GM12801 (cell line): Measurements from ENCODE around the gene ME1.

ENCODE experiments used
- TF ChIP-seq, protein P1 (sequence below): IDR thresholded peaks from one replicate; pipeline ENCODE4 v1.5.1; 2011; ENCODE audit warnings: control low read depth; ENCODE audit not compliant: insufficient read length; ENCODE audit errors: extremely low read depth

The ME1 gene

DNA sequence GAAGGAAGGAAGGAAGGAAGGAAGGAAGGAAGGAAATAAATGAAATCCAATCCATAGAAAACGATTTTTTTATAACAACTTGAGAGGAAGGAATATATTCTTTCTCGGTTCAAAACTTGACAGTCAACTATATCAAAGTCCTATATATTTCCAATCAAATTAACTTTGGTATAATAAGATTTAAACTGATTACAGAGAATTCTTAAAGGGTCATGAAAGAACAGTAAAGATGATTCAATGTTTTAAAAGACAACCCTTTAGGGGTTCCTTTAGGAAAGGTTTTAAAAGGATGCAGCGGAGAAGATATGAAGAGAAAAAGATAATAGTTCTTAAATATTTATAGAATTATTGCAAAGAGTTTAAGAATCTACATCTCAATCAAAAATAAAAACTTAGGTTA is 61.2 kb downstream of the ME1 start:
- TF ChIP-seq, protein P1, sequence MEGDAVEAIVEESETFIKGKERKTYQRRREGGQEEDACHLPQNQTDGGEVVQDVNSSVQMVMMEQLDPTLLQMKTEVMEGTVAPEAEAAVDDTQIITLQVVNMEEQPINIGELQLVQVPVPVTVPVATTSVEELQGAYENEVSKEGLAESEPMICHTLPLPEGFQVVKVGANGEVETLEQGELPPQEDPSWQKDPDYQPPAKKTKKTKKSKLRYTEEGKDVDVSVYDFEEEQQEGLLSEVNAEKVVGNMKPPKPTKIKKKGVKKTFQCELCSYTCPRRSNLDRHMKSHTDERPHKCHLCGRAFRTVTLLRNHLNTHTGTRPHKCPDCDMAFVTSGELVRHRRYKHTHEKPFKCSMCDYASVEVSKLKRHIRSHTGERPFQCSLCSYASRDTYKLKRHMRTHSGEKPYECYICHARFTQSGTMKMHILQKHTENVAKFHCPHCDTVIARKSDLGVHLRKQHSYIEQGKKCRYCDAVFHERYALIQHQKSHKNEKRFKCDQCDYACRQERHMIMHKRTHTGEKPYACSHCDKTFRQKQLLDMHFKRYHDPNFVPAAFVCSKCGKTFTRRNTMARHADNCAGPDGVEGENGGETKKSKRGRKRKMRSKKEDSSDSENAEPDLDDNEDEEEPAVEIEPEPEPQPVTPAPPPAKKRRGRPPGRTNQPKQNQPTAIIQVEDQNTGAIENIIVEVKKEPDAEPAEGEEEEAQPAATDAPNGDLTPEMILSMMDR: no peak

DNA sequence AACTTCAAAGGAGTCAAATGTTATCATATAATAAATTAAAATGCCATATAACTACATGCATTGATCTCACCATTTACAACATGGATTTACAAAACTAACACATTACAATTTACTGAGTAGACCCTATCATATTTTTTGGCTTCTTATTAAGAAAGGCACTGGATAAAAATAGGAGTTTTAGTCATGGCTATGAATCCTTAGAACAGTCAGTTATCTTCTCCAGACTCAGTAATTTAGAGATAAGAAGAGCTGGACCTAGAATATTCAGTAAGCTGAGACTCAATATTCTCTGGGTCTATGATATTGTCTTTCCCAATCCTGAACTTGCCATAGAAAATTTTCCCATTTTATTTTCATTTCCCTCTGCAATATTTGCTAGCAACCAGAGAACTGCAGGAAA is 62.3 kb downstream of the ME1 start:
- TF ChIP-seq, protein P1: no peak

DNA sequence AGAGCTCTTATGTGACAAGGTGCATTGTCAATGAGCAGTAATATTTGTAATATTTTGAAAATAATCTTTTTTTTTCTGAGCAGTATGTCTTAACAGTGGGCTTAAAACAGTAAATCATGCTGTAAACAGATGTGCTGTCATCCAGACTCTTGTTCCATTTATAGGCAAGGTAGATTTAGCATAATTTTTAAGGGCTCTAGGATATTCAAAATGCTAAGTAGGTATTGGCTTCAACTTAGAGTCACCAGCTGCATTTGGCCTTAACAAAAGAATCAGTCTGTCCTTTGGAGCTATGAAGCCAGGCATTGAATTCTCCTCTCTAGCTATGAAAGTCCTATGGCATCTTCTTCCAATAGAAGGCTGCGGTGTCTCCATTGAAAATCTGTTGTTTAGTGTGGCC is 63.7 kb downstream of the ME1 start:
- TF ChIP-seq, protein P1: no peak

DNA sequence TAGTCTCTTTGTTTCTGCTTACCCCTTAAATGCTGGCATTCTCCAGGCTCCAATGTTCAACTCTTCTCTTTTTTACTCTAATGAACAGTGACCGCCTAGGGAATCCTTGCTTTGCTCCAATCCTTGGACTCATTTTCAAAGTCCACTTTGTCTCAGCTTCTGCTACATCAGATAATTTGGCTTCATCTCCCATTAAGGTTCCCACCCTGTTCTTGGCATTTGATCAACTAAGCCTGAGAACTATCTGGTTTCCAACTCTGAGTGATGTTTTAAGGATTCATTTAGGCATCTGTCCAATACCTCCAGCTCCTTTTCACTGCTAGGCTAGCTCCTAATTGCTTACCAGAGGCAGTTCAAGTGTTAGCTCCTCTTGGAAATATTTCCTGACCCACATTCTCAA is 64.9 kb downstream of the ME1 start:
- TF ChIP-seq, protein P1: no peak

DNA sequence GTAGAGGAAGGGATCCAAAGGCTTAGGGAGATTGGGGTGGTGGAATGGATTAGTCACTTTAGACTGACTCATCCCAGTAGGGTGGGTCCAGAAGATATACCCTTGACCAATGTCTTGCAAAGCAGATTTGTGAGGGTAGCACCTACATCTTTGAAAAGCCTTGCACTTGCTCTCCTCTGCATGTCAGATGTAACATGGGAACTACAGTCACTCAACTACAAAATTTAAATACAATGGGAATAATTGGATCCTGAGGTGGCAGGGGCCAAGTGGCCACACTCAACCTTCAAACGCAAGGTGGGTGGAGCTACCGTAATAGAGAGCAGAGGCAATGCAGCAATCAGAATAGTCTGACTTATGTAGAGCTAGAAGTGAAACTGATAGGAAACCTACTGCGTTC is 71.2 kb downstream of the ME1 start:
- TF ChIP-seq, protein P1: no peak

DNA sequence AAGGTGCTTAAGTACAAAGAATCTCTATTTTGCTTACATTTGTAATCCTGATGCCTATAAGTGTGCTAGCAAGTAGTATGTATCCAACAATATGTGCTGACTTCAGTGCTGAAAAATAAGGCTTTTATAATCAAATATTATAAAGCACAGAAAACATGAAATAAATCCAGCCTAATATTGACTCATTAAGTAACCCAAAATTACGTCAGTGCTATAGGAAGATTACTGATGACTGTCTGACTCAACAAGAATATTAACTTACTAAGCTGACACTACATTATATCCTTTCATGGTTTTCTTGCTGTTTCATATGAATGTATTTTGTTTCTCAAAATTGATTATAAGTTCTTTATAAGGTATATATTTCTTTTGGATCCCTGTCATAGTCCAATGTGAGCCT is 76.1 kb downstream of the ME1 start:
- TF ChIP-seq, protein P1: no peak

DNA sequence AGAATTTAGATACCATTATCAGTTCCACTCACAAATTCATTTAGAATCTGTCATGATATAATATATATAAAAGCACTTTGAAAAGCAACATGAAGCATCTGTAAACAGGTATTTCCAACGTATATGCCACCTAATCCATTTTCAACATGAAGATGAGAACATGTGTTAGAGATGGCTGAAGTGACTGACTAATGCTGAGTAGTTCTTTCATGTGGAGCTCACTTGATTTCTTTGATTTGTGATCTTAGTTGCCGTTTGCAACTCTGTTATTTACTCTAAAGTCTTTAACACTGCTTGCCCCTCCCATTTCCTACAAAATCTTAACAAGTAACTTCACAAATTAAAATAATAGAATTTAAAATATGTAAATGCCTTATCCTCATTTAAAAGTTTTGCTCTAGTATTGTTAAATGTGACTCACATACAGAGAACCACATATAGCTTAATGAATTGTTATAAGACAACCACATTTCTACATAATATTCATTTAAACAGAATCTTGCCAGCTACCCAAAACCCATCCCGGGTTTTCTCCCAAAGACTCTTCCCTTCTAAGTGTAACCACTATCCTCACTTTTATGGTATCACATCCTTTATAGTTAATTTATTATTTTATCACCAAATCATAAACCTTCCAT is 78.3 kb downstream of the ME1 start:
- TF ChIP-seq, protein P1: no peak
